ENCODE data around the gene OIT3.
"Not testable (repeated sequence)": the region's sequence is repeated elsewhere in the genome, so short reads cannot be mapped to it uniquely, and the experiment has no call there.

OIT3 gene

DNA sequence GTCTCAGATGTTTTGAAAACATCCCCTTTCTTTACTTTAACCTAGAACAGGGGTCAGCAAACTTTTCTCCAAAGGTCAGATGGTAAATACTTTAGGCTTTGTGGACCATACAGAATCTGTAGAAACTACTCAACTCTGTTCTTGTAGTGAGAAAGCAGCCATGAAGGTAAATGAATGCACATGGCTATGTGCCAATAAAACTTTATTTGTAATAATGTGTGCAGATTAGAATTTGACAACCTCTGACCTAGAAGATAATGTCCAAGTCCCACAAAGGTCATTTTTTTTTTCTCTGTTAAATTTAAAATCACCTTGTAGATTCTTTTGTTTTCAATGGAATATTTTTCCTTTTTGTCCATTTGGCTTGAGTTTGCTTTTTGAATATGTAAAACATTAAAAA, 17.2 kb downstream of the OIT3 start:
- no peak for DNase-seq (ENCODE audit: low read depth)
- no peak overlapping the region for H3K4me3 ChIP-seq (ENCODE audit: control insufficient read depth, low read depth, low read length)
- TF ChIP-seq, protein P1, sequence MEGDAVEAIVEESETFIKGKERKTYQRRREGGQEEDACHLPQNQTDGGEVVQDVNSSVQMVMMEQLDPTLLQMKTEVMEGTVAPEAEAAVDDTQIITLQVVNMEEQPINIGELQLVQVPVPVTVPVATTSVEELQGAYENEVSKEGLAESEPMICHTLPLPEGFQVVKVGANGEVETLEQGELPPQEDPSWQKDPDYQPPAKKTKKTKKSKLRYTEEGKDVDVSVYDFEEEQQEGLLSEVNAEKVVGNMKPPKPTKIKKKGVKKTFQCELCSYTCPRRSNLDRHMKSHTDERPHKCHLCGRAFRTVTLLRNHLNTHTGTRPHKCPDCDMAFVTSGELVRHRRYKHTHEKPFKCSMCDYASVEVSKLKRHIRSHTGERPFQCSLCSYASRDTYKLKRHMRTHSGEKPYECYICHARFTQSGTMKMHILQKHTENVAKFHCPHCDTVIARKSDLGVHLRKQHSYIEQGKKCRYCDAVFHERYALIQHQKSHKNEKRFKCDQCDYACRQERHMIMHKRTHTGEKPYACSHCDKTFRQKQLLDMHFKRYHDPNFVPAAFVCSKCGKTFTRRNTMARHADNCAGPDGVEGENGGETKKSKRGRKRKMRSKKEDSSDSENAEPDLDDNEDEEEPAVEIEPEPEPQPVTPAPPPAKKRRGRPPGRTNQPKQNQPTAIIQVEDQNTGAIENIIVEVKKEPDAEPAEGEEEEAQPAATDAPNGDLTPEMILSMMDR (conservative IDR thresholded peaks at IDR 0.05; ENCODE audit: control insufficient read depth, insufficient read depth, low read depth, low read length): no peak

DNA sequence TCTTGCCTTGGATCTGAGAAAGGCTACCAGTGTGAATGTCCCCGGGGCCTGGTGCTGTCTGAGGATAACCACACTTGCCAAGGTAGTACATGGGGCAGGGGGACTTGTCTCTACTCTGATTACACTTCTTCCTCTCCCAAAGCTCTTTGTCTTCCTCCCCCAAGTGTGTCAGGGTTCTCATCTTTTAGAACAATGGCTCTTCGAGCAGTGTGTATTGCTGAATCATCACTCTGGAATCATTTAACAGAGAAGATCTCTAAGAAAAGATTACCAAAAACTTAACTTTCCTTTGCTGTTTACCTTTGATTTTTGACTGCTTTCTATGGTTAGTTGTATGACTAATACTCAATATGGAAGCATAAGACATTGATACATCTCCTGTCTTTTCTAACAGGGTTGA, 18.2 kb downstream of the OIT3 start:
- TF ChIP-seq, protein P1 (conservative IDR thresholded peaks at IDR 0.05; ENCODE audit: control insufficient read depth, insufficient read depth, low read depth, low read length): no peak
- H3K4me3 ChIP-seq (ENCODE audit: control insufficient read depth, low read depth, low read length): no peak overlapping the region

DNA sequence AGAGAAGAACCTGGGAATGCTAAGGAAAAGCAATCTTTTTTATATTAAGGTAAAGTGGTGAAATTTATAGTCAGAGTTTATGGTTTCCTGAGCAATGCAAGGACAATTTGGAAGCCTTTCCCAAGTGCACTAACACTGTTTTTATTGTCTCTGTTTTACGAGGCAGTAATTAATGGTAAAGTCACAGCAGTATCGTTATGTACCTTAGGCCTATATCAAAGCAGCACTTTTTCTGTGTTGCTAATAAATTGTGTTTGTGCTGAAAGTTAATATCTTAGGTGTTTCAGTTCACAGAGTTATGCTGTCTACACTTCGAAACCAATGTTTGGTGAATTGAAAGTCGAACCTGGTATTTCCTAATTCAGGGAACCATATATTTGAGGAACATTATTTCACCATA, 19.2 kb downstream of the OIT3 start:
- no peak overlapping the region for H3K4me3 ChIP-seq (ENCODE audit: control insufficient read depth, low read depth, low read length)
- TF ChIP-seq, protein P1 (conservative IDR thresholded peaks at IDR 0.05; ENCODE audit: control insufficient read depth, insufficient read depth, low read depth, low read length): no peak
- DNase-seq (ENCODE audit: low read depth): no peak

More for the DNA sequence above, 18.2 kb downstream of the OIT3 start:
- no peak for DNase-seq (ENCODE audit: low read depth)

DNA sequence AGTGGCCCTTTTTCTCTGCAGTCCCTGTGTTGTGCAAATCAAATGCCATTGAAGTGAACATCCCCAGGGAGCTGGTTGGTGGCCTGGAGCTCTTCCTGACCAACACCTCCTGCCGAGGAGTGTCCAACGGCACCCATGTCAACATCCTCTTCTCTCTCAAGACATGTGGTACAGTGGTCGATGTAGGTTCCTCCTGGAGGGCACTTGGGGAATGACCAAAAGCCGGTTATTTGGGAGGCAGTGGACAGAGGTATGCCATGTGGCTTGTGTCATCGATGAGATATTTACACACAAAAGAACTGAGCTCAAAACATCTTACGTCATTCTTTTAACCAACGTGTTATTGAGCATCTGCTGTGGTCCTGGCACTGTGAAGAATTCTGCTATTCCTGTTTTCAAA, 19.7 kb downstream of the OIT3 start:
- H3K4me3 ChIP-seq (ENCODE audit: control insufficient read depth, low read depth, low read length): no peak overlapping the region
- TF ChIP-seq, protein P1 (conservative IDR thresholded peaks at IDR 0.05; ENCODE audit: control insufficient read depth, insufficient read depth, low read depth, low read length): no peak
- DNase-seq (ENCODE audit: low read depth): no peak

DNA sequence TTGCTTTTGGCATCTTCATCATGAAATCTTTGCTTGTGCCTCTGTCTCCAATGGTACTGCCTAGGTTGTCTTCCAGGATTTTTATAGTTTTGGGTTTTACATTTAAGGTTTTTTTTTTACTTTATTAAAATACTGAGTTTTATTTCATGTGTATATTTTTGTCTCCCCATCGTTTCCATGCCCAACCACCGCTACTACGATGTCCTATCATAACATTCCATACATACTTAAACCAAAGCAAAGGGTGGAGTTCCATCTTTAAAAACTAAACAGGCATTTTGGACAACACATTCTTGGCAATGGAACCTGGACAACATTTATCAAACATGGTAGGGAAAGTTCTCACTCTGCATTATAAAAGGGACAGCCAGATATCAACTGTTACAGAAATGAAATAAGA, 23.7 kb downstream of the OIT3 start:
- not testable (repeated sequence) for DNase-seq (ENCODE audit: low read depth); H3K4me3 ChIP-seq (ENCODE audit: control insufficient read depth, low read depth, low read length)

DNA sequence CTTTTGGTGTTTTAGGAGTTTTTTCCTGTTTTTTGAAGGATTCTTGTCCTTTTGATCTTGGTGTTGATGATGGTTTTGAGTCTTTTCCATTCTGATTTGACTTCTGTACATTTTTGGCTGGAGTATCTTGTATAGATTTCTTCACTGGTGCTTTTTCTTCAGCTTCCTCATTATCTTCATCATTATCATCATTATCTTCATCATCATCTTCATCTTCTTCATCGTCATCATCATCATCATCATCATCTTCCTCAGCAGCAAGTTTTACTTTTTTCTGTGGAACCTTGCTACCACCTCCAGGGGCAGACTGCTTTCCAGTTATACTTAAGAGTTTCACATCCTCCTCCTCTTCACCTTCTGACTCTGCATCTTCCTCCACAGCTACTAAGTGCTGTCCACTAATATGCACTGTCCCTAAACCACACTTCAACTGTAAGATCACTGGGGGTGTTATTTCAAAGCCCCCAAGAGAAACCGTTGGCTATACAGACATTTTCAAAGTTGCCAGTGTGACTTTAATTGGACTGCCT, 24.3 kb downstream of the OIT3 start:
- DNase-seq (ENCODE audit: low read depth); H3K4me3 ChIP-seq (ENCODE audit: control insufficient read depth, low read depth, low read length): not testable (repeated sequence)

DNA sequence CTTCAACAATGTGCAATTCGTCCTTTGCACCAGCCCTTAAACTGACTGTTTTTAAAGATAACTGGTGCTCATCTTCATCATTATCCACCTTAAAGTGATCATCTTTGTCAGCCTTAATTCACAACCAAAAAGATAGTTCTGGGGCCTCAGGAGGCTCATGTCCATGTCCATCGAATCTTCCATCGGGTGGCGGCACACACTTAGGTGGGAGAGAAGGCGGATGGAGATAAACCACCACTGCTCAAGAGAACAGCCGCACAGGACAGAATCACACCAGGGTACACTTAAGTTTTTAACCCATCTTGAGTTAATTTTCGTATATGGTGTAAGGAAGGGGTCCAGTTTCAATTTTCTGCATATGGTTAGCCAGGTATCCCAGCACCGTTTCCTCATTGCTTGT, 24.8 kb downstream of the OIT3 start:
- TF ChIP-seq, protein P1 (conservative IDR thresholded peaks at IDR 0.05; ENCODE audit: control insufficient read depth, insufficient read depth, low read depth, low read length): no peak
- no peak overlapping the region for H3K4me3 ChIP-seq (ENCODE audit: control insufficient read depth, low read depth, low read length)
- no peak for DNase-seq (ENCODE audit: low read depth)

DNA sequence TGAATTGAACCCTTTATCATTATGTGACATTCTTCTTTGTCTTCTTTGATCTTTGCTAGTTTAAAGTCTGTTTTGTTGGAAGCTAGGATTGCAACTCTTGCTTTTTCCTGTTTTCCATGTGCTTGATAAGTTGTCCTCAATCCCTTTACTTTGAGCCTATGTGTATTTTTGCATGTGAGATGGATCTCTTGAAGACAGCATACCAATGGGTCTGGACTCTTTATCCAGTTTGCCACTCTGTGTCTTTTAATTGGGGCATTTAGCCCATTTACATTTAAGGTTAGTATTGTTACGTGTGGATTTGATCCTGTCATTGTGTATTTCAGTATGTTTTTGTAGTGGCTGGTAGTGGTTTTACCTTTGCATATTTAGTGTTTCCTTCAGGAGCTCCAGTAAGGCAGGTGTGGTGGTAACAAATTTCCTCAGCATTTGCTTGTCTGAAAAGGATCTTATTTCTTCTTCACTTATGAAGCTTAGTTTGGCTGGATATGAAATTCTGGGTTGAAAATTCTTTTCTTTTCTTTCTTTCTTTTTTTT, 27.7 kb downstream of the OIT3 start:
- peak; percentile 10 for DNase-seq (ENCODE audit: low read depth)
- H3K4me3 ChIP-seq (ENCODE audit: control insufficient read depth, low read depth, low read length): not testable (repeated sequence)

Measured in fibroblast of mammary gland (primary cell).